Mesenchymal stem cell (in vitro differentiated cells and primary cell): ENCODE data around the gene MACROD1.

Source experiments
- DNase-seq: peaks from one replicate; pipeline ENCODE4 v3.0.0-alpha.2; 2013
- H2AFZ ChIP-seq: one replicate; pipeline ENCODE4 v1.6.1; 2013; ENCODE audit warnings: low read depth, mild to moderate bottlenecking, control low read depth, inconsistent platforms, low read length, moderate library complexity
- H2AK5ac ChIP-seq: 2 replicates; pipeline ENCODE4 v1.6.1; 2013; ENCODE audit warnings: low read length, moderate library complexity, mild to moderate bottlenecking, inconsistent platforms; ENCODE audit not compliant: severe bottlenecking
- H2BK120ac ChIP-seq: one replicate; pipeline ENCODE4 v1.6.1; 2013; ENCODE audit warnings: low read depth, mild to moderate bottlenecking, inconsistent platforms, low read length, moderate library complexity
- H2BK12ac ChIP-seq, 2 experiments: one replicate each; pipeline ENCODE4 v1.6.1; 2013; ENCODE audit warnings: inconsistent platforms in 2 of 2, low read length in 2 of 2, mild to moderate bottlenecking in 2 of 2, moderate library complexity in 2 of 2, control low read depth in 1 of 2
- H2BK15ac ChIP-seq: one replicate; pipeline ENCODE4 v1.6.1; 2013; ENCODE audit warnings: mild to moderate bottlenecking, low read depth, inconsistent platforms; ENCODE audit not compliant: poor library complexity, severe bottlenecking
- H2BK5ac ChIP-seq: 2 replicates; pipeline ENCODE4 v1.6.1; 2013; ENCODE audit warnings: low read depth, mild to moderate bottlenecking, low read length, control low read depth, inconsistent platforms; ENCODE audit not compliant: poor library complexity, severe bottlenecking
- H3K14ac ChIP-seq, 2 experiments: one replicate each; pipeline ENCODE4 v1.6.1; 2013; ENCODE audit warnings: inconsistent platforms in 2 of 2, low read length in 2 of 2, control low read depth in 1 of 2, mild to moderate bottlenecking in 1 of 2, moderate library complexity in 1 of 2
- H3K18ac ChIP-seq, 2 experiments: one replicate each; pipeline ENCODE4 v1.6.1; 2013; ENCODE audit warnings: inconsistent platforms in 2 of 2, low read length in 2 of 2, control low read depth in 1 of 2, low read depth in 1 of 2, mild to moderate bottlenecking in 1 of 2
- H3K23ac ChIP-seq, 2 experiments: one replicate each; pipeline ENCODE4 v1.6.1; 2013; ENCODE audit warnings: inconsistent platforms in 2 of 2, low read length in 2 of 2, mild to moderate bottlenecking in 2 of 2, moderate library complexity in 2 of 2, control low read depth in 1 of 2
- H3K27ac ChIP-seq: 2 replicates; pipeline ENCODE4 v1.5.1; 2013; ENCODE audit warnings: mild to moderate bottlenecking, moderate library complexity, low read length, control low read depth, inconsistent platforms; ENCODE audit not compliant: poor library complexity, severe bottlenecking
- H3K27me3 ChIP-seq, 2 experiments: 2 replicates each; pipeline versions ENCODE4 v1.6.1 to v1.7.0; 2013; ENCODE audit warnings: low read length in 2 of 2, mild to moderate bottlenecking in 2 of 2, moderate library complexity in 2 of 2, control low read depth in 1 of 2, inconsistent platforms in 1 of 2; ENCODE audit not compliant: control insufficient read depth in 1 of 2, insufficient read depth in 1 of 2
- H3K36me3 ChIP-seq, 2 experiments: 2 replicates each; pipeline versions ENCODE4 v1.6.1 to v1.7.0; 2013; ENCODE audit warnings: low read length in 2 of 2, control low read depth in 1 of 2, inconsistent platforms in 1 of 2, low read depth in 1 of 2, mild to moderate bottlenecking in 1 of 2; ENCODE audit not compliant: insufficient read depth in 2 of 2, control insufficient read depth in 1 of 2
- H3K4ac ChIP-seq, 2 experiments: one replicate each; pipeline ENCODE4 v1.6.1; 2013; ENCODE audit warnings: inconsistent platforms in 2 of 2, low read length in 2 of 2, mild to moderate bottlenecking in 2 of 2, moderate library complexity in 2 of 2, control low read depth in 1 of 2, low read depth in 1 of 2
- H3K4me1 ChIP-seq: 2 replicates; pipeline ENCODE4 v1.6.1; 2013; ENCODE audit warnings: low read depth, low read length, control low read depth; ENCODE audit not compliant: control insufficient read depth, insufficient read depth
- H3K4me2 ChIP-seq: 2 replicates; pipeline ENCODE4 v1.6.1; 2013; ENCODE audit warnings: low read length, mild to moderate bottlenecking, inconsistent platforms; ENCODE audit not compliant: poor library complexity, severe bottlenecking
- H3K4me3 ChIP-seq, 2 experiments: 2 replicates each; pipeline versions ENCODE4 v1.5.1 to v1.7.0; 2013; ENCODE audit warnings: low read length in 2 of 2, mild to moderate bottlenecking in 2 of 2, control low read depth in 1 of 2, low read depth in 1 of 2; ENCODE audit not compliant: insufficient read depth in 1 of 2
- H3K79me1 ChIP-seq: replicated peaks from 2 replicates; pipeline ENCODE4 v1.6.1; 2013; ENCODE audit warnings: mild to moderate bottlenecking, control low read depth, low read length, inconsistent platforms; ENCODE audit not compliant: poor library complexity, severe bottlenecking
- H3K9ac ChIP-seq: 2 replicates; pipeline ENCODE4 v1.7.0; 2013; ENCODE audit warnings: mild to moderate bottlenecking, low read length, moderate library complexity
- H3K9me3 ChIP-seq: 2 replicates; pipeline ENCODE4 v1.7.0; 2013; ENCODE audit warnings: mild to moderate bottlenecking, low read length; ENCODE audit not compliant: control insufficient read depth
- H4K8ac ChIP-seq: one replicate; pipeline ENCODE4 v1.6.1; 2013; ENCODE audit warnings: inconsistent platforms, mild to moderate bottlenecking, low read length, moderate library complexity
- H4K91ac ChIP-seq: one replicate; pipeline ENCODE4 v1.6.1; 2013; ENCODE audit warnings: mild to moderate bottlenecking, low read length, inconsistent platforms
- WGBS: methylation state at CpG from one replicate; pipeline ENCODE4 v1.1.7; 2013; ENCODE audit warnings: mixed read lengths; 5-methylcytosine and 5-hydroxymethylcytosine counted together

Gene MACROD1

GRCh38 chr11:64208796-64209562 is 43.1 kb upstream of the MACROD1 start:
- H2AK5ac ChIP-seq, result peak overlapping the region; percentile 37
- H2AFZ ChIP-seq, result no peak overlapping the region
- H3K9ac ChIP-seq, result no peak overlapping the region
- no peak overlapping the region for H3K14ac ChIP-seq
- H3K27me3 ChIP-seq, result no peaks in the 10 kb centered on the region
- peak overlapping the region in 1 of 2 experiments; percentile 81 for H3K4ac ChIP-seq
- H2BK5ac ChIP-seq, result no peak overlapping the region
- H3K27ac ChIP-seq, result no peak overlapping the region
- no peak overlapping the region for H2BK120ac ChIP-seq
- H2BK12ac ChIP-seq, result peak overlapping the region; percentile 15 to 34
- peaks cover 31 to 59% of the 10 kb centered on the region in 2 experiments for H3K36me3 ChIP-seq
- peak overlapping the region; percentile 97 for H4K91ac ChIP-seq
- peak overlapping the region in 1 of 2 experiments; percentile 65 for H3K4me3 ChIP-seq
- no peak overlapping the region for H3K4me2 ChIP-seq
- peak overlapping the region; percentile 62 for H4K8ac ChIP-seq
- H3K9me3 ChIP-seq, result no peaks in the 10 kb centered on the region
- 94% methylated on average over 18 of the region's 18 CpGs for WGBS
- DNase-seq, result no peak
- H3K4me1 ChIP-seq, result peaks cover 30% of the 10 kb centered on the region
- no peak overlapping the region for H3K18ac ChIP-seq
- H3K23ac ChIP-seq, result no peak overlapping the region
- peak overlapping the region; percentile 44 for H2BK15ac ChIP-seq
- H3K79me1 ChIP-seq, result peaks cover 12% of the 10 kb centered on the region

- H3K4me3 ChIP-seq, result peak overlapping the region in 1 of 2 experiments; percentile 65
- peak overlapping the region; percentile 66 for H2AFZ ChIP-seq
- peaks cover 39 to 66% of the 10 kb centered on the region in 2 experiments for H3K36me3 ChIP-seq
- peak overlapping the region; percentile 60 for H2BK15ac ChIP-seq
- peak overlapping the region; percentile 62 for H3K27ac ChIP-seq
- H3K9me3 ChIP-seq, result no peaks in the 10 kb centered on the region
- H2BK5ac ChIP-seq, result no peak overlapping the region
- H3K79me1 ChIP-seq, result peaks cover 12% of the 10 kb centered on the region
- no peaks in the 10 kb centered on the region for H3K27me3 ChIP-seq
- H3K23ac ChIP-seq, result no peak overlapping the region
- peak overlapping the region; percentile 77 to 81 for H3K4ac ChIP-seq
- peak overlapping the region; percentile 80 for H2AK5ac ChIP-seq
- no peak overlapping the region for H3K4me2 ChIP-seq
- peaks cover 31% of the 10 kb centered on the region for H3K4me1 ChIP-seq
- peak overlapping the region; percentile 85 to 97 for H3K18ac ChIP-seq
- peak overlapping the region in 1 of 2 experiments; percentile 56 for H3K14ac ChIP-seq
- H4K8ac ChIP-seq, result peak overlapping the region; percentile 98
- peak overlapping the region; percentile 77 for H2BK120ac ChIP-seq
- WGBS, result 87% methylated on average over 23 of the region's 23 CpGs
- peak overlapping the region; percentile 70 for H3K9ac ChIP-seq
- H2BK12ac ChIP-seq, result peak overlapping the region; percentile 69 to 78
- H4K91ac ChIP-seq, result peak overlapping the region; percentile 97
- DNase-seq, result no peak
Observed at GRCh38 chr11:64208086-64208795, 42.3 kb upstream of the MACROD1 start.

- H3K79me1 ChIP-seq, result peaks cover 12% of the 10 kb centered on the region
- H3K27ac ChIP-seq, result peak overlapping the region; percentile 62
- no peak overlapping the region for H3K23ac ChIP-seq
- H2AK5ac ChIP-seq, result peak overlapping the region; percentile 54
- no peaks in the 10 kb centered on the region for H3K27me3 ChIP-seq
- H3K4me3 ChIP-seq, result peak overlapping the region in 1 of 2 experiments; percentile 65
- whole genome bisulfite sequencing, result 53% methylated on average over 26 of the region's 30 CpGs
- no peak overlapping the region for H2BK5ac ChIP-seq
- peak; percentile 81 for DNase-seq
- H2BK15ac ChIP-seq, result peak overlapping the region; percentile 87
- peak overlapping the region; percentile 77 to 81 for H3K4ac ChIP-seq
- peak overlapping the region; percentile 70 for H3K9ac ChIP-seq
- peak overlapping the region; percentile 75 to 78 for H2BK12ac ChIP-seq
- H3K4me1 ChIP-seq, result peaks cover 31% of the 10 kb centered on the region
- peaks cover 46 to 73% of the 10 kb centered on the region in 2 experiments for H3K36me3 ChIP-seq
- peak overlapping the region; percentile 85 to 97 for H3K18ac ChIP-seq
- no peaks in the 10 kb centered on the region for H3K9me3 ChIP-seq
- H4K8ac ChIP-seq, result peak overlapping the region; percentile 98
- H3K14ac ChIP-seq, result peak overlapping the region in 1 of 2 experiments; percentile 91
- H2BK120ac ChIP-seq, result peak overlapping the region; percentile 77
- H2AFZ ChIP-seq, result peak overlapping the region; percentile 66
- H3K4me2 ChIP-seq, result no peak overlapping the region
- H4K91ac ChIP-seq, result peak overlapping the region; percentile 97
Observed at GRCh38 chr11:64207256-64208085, 41.6 kb upstream of the MACROD1 start.
